ENCODE data around the gene ADCY4.

DNA sequence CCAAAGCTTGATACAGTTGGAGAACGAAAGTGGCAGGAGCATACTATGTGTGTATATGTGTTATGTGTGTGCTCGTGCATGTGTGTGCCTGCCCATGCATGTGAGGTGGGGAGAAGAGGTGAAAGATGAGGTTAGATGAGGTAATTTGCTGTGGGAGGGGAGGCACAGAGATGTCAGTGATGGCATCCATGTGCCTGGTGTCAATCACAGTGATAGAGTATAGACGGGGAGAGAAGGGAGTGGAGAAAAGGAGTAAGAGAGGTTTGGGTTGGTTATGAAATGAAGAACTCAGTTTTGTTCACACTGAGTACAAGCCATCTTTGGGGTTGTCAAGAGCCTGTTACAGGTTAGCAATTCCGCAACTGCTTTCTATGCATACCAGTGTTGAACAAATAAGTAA lies 49.3 kb upstream of the ADCY4 start:
- TF ChIP-seq POLR2AphosphoS5 (IDR thresholded peaks at IDR 0.05; ENCODE audit: low read depth, low read length), result no peak
- no peak for TF ChIP-seq TAF1 (IDR thresholded peaks at IDR 0.05; ENCODE audit: low read depth, low read length)
- TF ChIP-seq SPI1 (IDR thresholded peaks at IDR 0.05; ENCODE audit: low read depth, low read length), result no peak
- TF ChIP-seq POLR2A (IDR thresholded peaks at IDR 0.05; ENCODE audit: low read depth, low read length), result no peak
- TF ChIP-seq PAX5 (IDR thresholded peaks at IDR 0.05; ENCODE audit: insufficient read depth, low read length, severe bottlenecking), result no peak
- no peak for TF ChIP-seq POU2F2 (IDR thresholded peaks at IDR 0.05; ENCODE audit: low read depth, low read length)

Measured in GM12891 (cell line).